GM13976 (cell line): ENCODE measurements around the gene TGFB2.

ENCODE experiments used
- DNase-seq: peaks from one replicate; pipeline ENCODE4 v3.0.0; 2012; ENCODE audit warnings: low spot score
- in situ Hi-C: fragments of 300-500 bp; cut with MboI; formaldehyde crosslinking; loops from one replicate; pipeline ENCODE4 v1.12.0; 2022; ENCODE audit warnings: low sequenced_read_pairs, mixed read lengths, inconsistent platforms; ENCODE audit not compliant: unreplicated experiment
- TF ChIP-seq, protein P1 (sequence below): IDR thresholded peaks from 2 replicates; pipeline ENCODE4 v1.5.1; 2012; ENCODE audit warnings: borderline replicate concordance, mild to moderate bottlenecking; ENCODE audit not compliant: insufficient read depth; ENCODE audit errors: extremely low read depth, missing control alignments, control extremely low read depth

Gene TGFB2

DNA sequence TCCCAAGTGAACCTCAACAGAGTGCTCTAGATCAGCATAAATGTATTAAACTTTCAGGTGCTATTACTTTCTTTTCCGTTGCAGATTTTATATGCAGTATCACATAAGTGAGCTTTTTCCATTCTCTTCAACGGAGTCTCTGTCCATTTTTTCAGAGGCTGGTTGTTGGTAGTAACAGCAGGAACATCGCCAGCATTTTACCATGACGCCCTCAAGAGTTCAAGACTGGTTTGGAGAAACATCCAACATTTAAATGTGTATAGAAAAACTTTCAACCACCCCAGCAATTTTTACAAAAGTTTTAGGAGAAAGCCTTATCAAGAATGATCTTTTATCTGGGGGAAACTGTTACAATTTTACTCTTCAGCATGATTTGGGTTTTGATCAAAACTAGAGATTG is 117.0 kb downstream of the TGFB2 start:
- DNase-seq: no peak
- TF ChIP-seq, protein P1, sequence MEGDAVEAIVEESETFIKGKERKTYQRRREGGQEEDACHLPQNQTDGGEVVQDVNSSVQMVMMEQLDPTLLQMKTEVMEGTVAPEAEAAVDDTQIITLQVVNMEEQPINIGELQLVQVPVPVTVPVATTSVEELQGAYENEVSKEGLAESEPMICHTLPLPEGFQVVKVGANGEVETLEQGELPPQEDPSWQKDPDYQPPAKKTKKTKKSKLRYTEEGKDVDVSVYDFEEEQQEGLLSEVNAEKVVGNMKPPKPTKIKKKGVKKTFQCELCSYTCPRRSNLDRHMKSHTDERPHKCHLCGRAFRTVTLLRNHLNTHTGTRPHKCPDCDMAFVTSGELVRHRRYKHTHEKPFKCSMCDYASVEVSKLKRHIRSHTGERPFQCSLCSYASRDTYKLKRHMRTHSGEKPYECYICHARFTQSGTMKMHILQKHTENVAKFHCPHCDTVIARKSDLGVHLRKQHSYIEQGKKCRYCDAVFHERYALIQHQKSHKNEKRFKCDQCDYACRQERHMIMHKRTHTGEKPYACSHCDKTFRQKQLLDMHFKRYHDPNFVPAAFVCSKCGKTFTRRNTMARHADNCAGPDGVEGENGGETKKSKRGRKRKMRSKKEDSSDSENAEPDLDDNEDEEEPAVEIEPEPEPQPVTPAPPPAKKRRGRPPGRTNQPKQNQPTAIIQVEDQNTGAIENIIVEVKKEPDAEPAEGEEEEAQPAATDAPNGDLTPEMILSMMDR: no peak
- in situ Hi-C loops: no loop called here

DNA sequence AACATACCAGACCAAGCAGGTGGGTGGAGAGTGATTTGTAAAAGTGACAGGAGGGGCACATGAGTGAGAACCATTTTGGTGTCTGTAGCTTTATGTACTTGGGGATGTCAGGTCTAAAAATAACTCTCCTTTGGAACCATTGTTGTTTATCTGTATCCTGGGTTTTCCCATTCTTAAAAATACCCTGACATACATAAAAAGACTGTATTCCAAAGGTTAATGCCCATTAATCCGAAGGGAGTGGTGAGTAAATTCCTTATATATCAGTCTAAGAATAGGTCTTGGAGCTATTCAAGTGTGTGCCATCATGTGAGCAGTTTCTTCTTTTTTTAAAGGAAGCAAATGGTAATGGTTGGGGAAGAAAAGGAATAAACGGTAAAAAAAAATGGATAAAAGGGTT is 117.5 kb downstream of the TGFB2 start:
- in situ Hi-C loops: no loop called here
- TF ChIP-seq, protein P1: no peak
- no peak for DNase-seq

- TF ChIP-seq, protein P1: no peak
- no peak for DNase-seq
- in situ Hi-C loops: no loop called here
Observed at GRCh38 chr1:218463194-218464156, 118.3 kb downstream of the TGFB2 start.

- DNase-seq: no peak
- in situ Hi-C loops: no loop called here
- TF ChIP-seq, protein P1: no peak
Observed at GRCh38 chr1:218464871-218465270, 119.7 kb downstream of the TGFB2 start.

GRCh38 chr1:218466341-218467010 is 121.3 kb downstream of the TGFB2 start:
- in situ Hi-C loops: no loop called here
- TF ChIP-seq, protein P1: no peak
- no peak for DNase-seq

DNA sequence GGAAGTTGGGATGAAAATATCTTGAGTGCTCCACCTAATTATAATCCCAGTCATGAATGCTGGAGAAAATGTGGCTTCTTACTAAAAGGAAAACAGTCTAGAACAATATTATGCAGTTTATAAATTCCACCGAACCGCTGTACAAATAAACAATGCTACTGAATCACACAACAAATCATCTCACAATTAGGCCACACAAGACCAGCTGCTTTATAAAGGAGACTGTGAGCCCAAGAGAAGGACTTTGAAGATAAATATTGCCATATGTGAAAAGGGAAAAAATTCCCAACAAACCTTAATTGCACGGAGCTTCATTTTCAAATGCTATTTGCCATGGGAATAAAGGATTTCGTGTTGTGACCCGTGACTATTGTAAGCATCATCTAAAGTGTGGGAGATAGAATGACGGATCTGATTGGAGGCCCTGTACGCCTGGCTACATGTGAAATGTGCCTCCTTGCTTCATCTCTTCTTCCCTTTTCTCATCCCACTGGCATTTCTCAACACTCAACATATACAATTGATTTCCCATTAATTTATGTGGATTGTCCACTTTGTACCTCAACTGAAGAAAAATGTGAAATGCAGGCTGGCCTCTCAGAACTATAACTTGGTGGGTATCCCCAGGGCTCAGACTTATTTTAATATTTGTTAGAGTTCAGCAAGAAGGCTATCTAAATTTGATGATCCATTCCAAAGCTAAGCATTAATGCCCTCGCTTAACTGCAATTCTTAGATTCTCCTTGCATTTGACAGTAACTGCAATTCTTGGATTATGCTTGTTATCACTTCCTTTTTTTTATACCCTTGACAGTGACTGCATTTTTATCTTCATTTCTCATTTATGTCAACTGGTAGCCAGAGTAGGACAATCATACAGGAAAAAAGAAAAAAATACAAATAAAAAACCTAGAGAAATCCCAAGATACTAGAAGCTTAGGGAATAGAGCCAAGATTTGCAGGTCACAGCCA is 122.3 kb downstream of the TGFB2 start:
- no peak for DNase-seq
- in situ Hi-C loops: no loop called here

More for the DNA sequence above, 122.3 kb downstream of the TGFB2 start:
- TF ChIP-seq, protein P1: no peak
